K562 (cell line): ENCODE measurements around the gene NME7. TPM values are rescaled to one million over a fixed set of nuclear protein-coding genes. Genes with fewer than 3 reads are reported as not detected.

Source experiments
- ATAC-seq: fragments of 200-7000 bp; cut with Tn5 transposase; 3 replicates; pipeline ENCODE4 v1.9.1; 2020; ENCODE audit warnings: moderate library complexity
- BruUV-seq: library from RNA; stranded (reverse); fragments of 400-500 nt; replicated peaks from 2 replicates; lab custom pipeline; 2021; lab: Mats Ljungman, UMichigan
- CTCF ChIA-PET: fragments of 300-600 bp; formaldehyde crosslinking; extraction: SDS; loops from one replicate; lab custom pipeline; 2021; ENCODE audit warnings: low intra/inter-chr PET ratio; lab: Yijun Ruan, JAX
- POLR2A ChIA-PET: fragments of 300-600, 350-650 bp; sonication (Branson Sonifier 250); formaldehyde crosslinking; extraction: SDS; loops from one replicate; lab custom pipeline; 2021; ENCODE audit warnings: antibody characterized with exemption, inconsistent platforms; lab: Yijun Ruan, JAX
- DNase-seq, 4 experiments: peaks; one replicate each; pipeline versions ENCODE4 v3.0.0 to v3.0.0-alpha.2; 2011 to 2018; ENCODE audit warnings: low spot score in 3 of 4, mixed read lengths in 3 of 4; ENCODE audit errors: extremely low read depth in 1 of 4
- FAIRE-seq: peaks from 2 replicates; lab custom pipeline; 2011; peaks lifted over from hg19 to GRCh38; lab: Jason Lieb, UNC
- H2AFZ ChIP-seq: 2 replicates; pipeline ENCODE4 v1.6.0; 2011; ENCODE audit warnings: low read depth, low read length, control low read depth, inconsistent platforms
- H3K27ac ChIP-seq: fragments of 200-600 bp; 3 replicates; pipeline ENCODE4 v1.8.0; 2011; ENCODE audit warnings: low read depth, mild to moderate bottlenecking, control low read depth, inconsistent platforms, low read length, moderate library complexity, mixed read lengths; ENCODE audit errors: extremely low read depth
- H3K27me3 ChIP-seq, 2 experiments: fragments of 300-600 bp in 1 of 2; 2 replicates in 1 of 2; 3 replicates in 1 of 2; pipeline versions ENCODE4 v1.6.0 to v1.8.0; 2011; ENCODE audit warnings: inconsistent platforms in 2 of 2, low read length in 2 of 2, mild to moderate bottlenecking in 1 of 2, mixed read lengths in 1 of 2, moderate library complexity in 1 of 2; ENCODE audit not compliant: control insufficient read depth in 2 of 2, insufficient read depth in 2 of 2
- H3K36me3 ChIP-seq: fragments of 300-600 bp; 3 replicates; pipeline ENCODE4 v1.8.0; 2011; ENCODE audit warnings: mild to moderate bottlenecking, low read length, inconsistent platforms; ENCODE audit not compliant: control insufficient read depth, insufficient read depth
- H3K4me1 ChIP-seq, 2 experiments: fragments of 200-600 bp in 1 of 2; replicated peaks in 1 of 2; 2 replicates in 1 of 2; 3 replicates in 1 of 2; pipeline versions ENCODE4 v1.5.1 to v1.8.0; 2011; ENCODE audit warnings: inconsistent platforms in 2 of 2, low read length in 2 of 2, mild to moderate bottlenecking in 1 of 2, mixed read lengths in 1 of 2, moderate library complexity in 1 of 2; ENCODE audit not compliant: control insufficient read depth in 2 of 2, insufficient read depth in 2 of 2
- H3K4me2 ChIP-seq: 2 replicates; pipeline ENCODE4 v1.6.1; 2011; ENCODE audit warnings: low read length, control low read depth, inconsistent platforms, mixed read lengths; ENCODE audit not compliant: insufficient read depth
- H3K4me3 ChIP-seq: fragments of 200-600 bp; sonication (generic), shearing (Covaris generic); 2 replicates; pipeline ENCODE4 v1.5.1; 2016; ENCODE audit warnings: control low read depth, inconsistent platforms
- H3K79me2 ChIP-seq: fragments of 200-600 bp; 3 replicates; pipeline ENCODE4 v1.8.0; 2011; ENCODE audit warnings: low read length, inconsistent platforms; ENCODE audit not compliant: control insufficient read depth, insufficient read depth
- H3K9ac ChIP-seq, 2 experiments: 2 replicates each; pipeline versions ENCODE4 v1.6.0 to v1.6.1; 2011; ENCODE audit warnings: low read depth in 2 of 2, low read length in 2 of 2, control low read depth in 1 of 2, inconsistent platforms in 1 of 2, mild to moderate bottlenecking in 1 of 2, mixed read lengths in 1 of 2; ENCODE audit not compliant: insufficient read depth in 1 of 2
- H3K9me1 ChIP-seq: one replicate; pipeline ENCODE4 v1.6.0; 2011; ENCODE audit warnings: inconsistent platforms, mild to moderate bottlenecking, low read length, moderate library complexity; ENCODE audit not compliant: control insufficient read depth, insufficient read depth
- H3K9me3 ChIP-seq: replicated peaks from 2 replicates; pipeline ENCODE4 v1.5.1; 2011; ENCODE audit warnings: low read depth, low read length, inconsistent platforms; ENCODE audit not compliant: control insufficient read depth, insufficient read depth
- H4K20me1 ChIP-seq: replicated peaks from 2 replicates; pipeline ENCODE4 v1.6.1; 2011; ENCODE audit warnings: low read length, inconsistent platforms, mixed read lengths; ENCODE audit not compliant: control insufficient read depth, insufficient read depth
- FOXA1 ChIP-seq: fragments of 450-650 bp; IDR thresholded peaks from 2 replicates; pipeline ENCODE4 v1.6.1; 2016; ENCODE audit warnings: mild to moderate bottlenecking, borderline replicate concordance
- KDM4B ChIP-seq, 2 experiments: fragments of 450-650 bp in 1 of 2; sonication (generic) in 1 of 2; IDR thresholded peaks; 2 replicates each; pipeline ENCODE4 v1.6.1; 2016 to 2017; ENCODE audit warnings: borderline replicate concordance in 2 of 2, antibody characterized with exemption in 1 of 2, low read depth in 1 of 2, mild to moderate bottlenecking in 1 of 2
- PHTF2 ChIP-seq: fragments of 250-450 bp; sonication (Bioruptor Pico); IDR thresholded peaks from 2 replicates; pipeline ENCODE4 v1.5.0; 2021; ENCODE audit warnings: mild to moderate bottlenecking
- SMAD3 ChIP-seq: fragments of 450-650 bp; formaldehyde crosslinking; conservative IDR thresholded peaks from 2 replicates; pipeline ENCODE4 v1.4.0; 2020; ENCODE audit warnings: mild to moderate bottlenecking
- SRSF1 ChIP-seq: fragments of 200-400 bp; formaldehyde crosslinking; IDR thresholded peaks from 2 replicates; pipeline ENCODE4 v1.6.1; 2017; ENCODE audit warnings: mild to moderate bottlenecking, low read depth, low read length, moderate library complexity
- WGBS: fragments of 100-300 bp; shearing (Covaris generic); methylation state at CpG from one replicate; pipeline ENCODE4 v1.1.6; 2016; ENCODE audit warnings: low coverage, mixed read lengths; ENCODE audit not compliant: insufficient coverage; ENCODE audit errors: missing lambda C conversion rate; 5-methylcytosine and 5-hydroxymethylcytosine counted together
- in situ Hi-C: fragments of 300-500 bp; cut with MboI; formaldehyde crosslinking; loops from 4 replicates; pipeline ENCODE4 v1.15.0; 2018; ENCODE audit warnings: inconsistent platforms, mixed read lengths
- intact Hi-C: fragments of 100-400 bp; cut with micrococcal nuclease; formaldehyde crosslinking; loops from 2 replicates; pipeline ENCODE4 v1.14.2; 2022
- polyA plus RNA-seq, 8 experiments: library from polyadenylated mRNA; depleted of rRNA in 4 of 8; stranded (reverse) in 5 of 8; unstranded in 3 of 8; fragments of >200 nt; fragmentation: Nextera tagmentation in 2 of 8; fragmentation: Illumina TruSeq in 1 of 8; extraction: Ambion mirVana in 2 of 8; extraction: Trizol in 1 of 8; gene quantifications; 2 replicates each; pipeline versions ENCODE4 v1.2.1 to v1.2.3, GENCODE V29; 2011 to 2014; ENCODE audit warnings: inconsistent platforms in 1 of 8, missing spikeins in 1 of 8
- total RNA-seq, 7 experiments: library from RNA; depleted of rRNA in 6 of 7; stranded (reverse); fragments of >200 nt in 6 of 7; fragmentation: Illumina TruSeq in 2 of 7; extraction: Trizol in 2 of 7; gene quantifications; 2 replicates each; pipeline versions ENCODE4 v1.2.1 to v1.2.3, GENCODE V29; 2011 to 2021; ENCODE audit warnings: low replicate concordance in 1 of 7
- TF ChIP-seq, protein P1 (sequence below): fragments of 450-650 bp; formaldehyde crosslinking; IDR thresholded peaks from 2 replicates; pipeline ENCODE4 v1.4.0; 2022; ENCODE audit warnings: missing genetic modification characterization
- TF ChIP-seq, protein P2 (sequence below): fragments of 200-800 bp; sonication (Bioruptor generic); IDR thresholded peaks from 2 replicates; pipeline ENCODE4 v1.6.1; 2017; ENCODE audit warnings: missing genetic modification characterization, missing compliant biosample characterization
- TF ChIP-seq, protein P3 (sequence below): sonication (generic); formaldehyde crosslinking; IDR thresholded peaks from 2 replicates; pipeline ENCODE4 v1.8.1; 2023; ENCODE audit warnings: missing genetic modification reagents, mild to moderate bottlenecking, borderline replicate concordance
- TF ChIP-seq, protein P4 (sequence below): fragments of 450-650 bp; formaldehyde crosslinking; IDR thresholded peaks from 2 replicates; pipeline ENCODE4 v1.4.0; 2020; ENCODE audit warnings: mild to moderate bottlenecking, moderate library complexity
- TF ChIP-seq, protein P5 (sequence below), 2 experiments: fragments of 450-650 bp; conservative IDR thresholded peaks; 2 replicates each; pipeline ENCODE4 v1.6.1; 2017; ENCODE audit warnings: mild to moderate bottlenecking in 2 of 2, moderate library complexity in 2 of 2

Gene NME7
- total and polyA plus RNA-seq, 9 of the 15 experiments (the other 6 are each of a cell fraction or from before 2014, with no cell fraction given): 7.9 to 43.2 (median 23.9) TPM

DNA sequence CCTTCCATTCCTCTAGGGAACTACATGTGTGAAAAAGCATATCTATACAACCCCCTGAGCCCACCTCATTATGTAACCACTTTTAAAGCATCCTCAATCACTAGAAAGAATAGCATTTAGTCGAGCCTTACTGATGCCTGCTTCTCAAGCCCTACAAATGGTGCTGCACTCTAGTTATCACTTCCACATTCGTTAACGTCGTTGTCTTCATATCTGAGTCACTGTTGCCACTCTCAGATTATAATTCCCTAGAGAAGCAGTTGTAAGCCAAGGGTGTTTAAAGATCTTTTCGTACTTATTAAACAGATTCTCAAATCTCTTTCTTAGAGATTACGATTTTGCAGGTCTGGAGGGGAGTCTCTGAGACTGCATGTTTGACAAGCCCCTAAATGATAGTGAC is 244.6 kb downstream of the NME7 start:
- Histone ChIP-seq H3K9ac (no peak overlapping the region), H3K27me3 (no peaks in the 10 kb centered on the region), H3K36me3 (no peaks in the 10 kb centered on the region), H3K4me2 (no peak overlapping the region), H3K79me2 (no peaks in the 10 kb centered on the region), H4K20me1 (no peaks in the 10 kb centered on the region), H2AFZ (no peak overlapping the region), H3K4me3 (no peak overlapping the region), H3K27ac (no peak overlapping the region), H3K9me1 (no peaks in the 10 kb centered on the region), H3K4me1 (no peaks in the 10 kb centered on the region; a peak in 1 of 5 replicates), H3K9me3 (no peaks in the 10 kb centered on the region)
- no peak for DNase-seq
- ChIA-PET POLR2A (no interaction called here), CTCF (no interaction called here)
- ATAC-seq: no peak
- no TSS peak for BruUV-seq
- WGBS: 4% methylated on average over 6 of the region's 6 CpGs
- in situ Hi-C loops (no loop called here), intact Hi-C loops (no loop called here)
- no peak for FAIRE-seq
- TF ChIP-seq, protein P1, sequence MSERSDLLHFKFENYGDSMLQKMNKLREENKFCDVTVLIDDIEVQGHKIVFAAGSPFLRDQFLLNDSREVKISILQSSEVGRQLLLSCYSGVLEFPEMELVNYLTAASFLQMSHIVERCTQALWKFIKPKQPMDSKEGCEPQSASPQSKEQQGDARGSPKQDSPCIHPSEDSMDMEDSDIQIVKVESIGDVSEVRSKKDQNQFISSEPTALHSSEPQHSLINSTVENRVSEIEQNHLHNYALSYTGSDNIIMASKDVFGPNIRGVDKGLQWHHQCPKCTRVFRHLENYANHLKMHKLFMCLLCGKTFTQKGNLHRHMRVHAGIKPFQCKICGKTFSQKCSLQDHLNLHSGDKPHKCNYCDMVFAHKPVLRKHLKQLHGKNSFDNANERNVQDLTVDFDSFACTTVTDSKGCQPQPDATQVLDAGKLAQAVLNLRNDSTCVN (CRISPR knock-in tag): no peak
- TF ChIP-seq, protein P2, sequence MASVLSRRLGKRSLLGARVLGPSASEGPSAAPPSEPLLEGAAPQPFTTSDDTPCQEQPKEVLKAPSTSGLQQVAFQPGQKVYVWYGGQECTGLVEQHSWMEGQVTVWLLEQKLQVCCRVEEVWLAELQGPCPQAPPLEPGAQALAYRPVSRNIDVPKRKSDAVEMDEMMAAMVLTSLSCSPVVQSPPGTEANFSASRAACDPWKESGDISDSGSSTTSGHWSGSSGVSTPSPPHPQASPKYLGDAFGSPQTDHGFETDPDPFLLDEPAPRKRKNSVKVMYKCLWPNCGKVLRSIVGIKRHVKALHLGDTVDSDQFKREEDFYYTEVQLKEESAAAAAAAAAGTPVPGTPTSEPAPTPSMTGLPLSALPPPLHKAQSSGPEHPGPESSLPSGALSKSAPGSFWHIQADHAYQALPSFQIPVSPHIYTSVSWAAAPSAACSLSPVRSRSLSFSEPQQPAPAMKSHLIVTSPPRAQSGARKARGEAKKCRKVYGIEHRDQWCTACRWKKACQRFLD (CRISPR knock-in tag): no peak
- TF ChIP-seq SMAD3 (CRISPR knock-in tag) (no peak), SRSF1 (no peak), KDM4B (IDR thresholded peaks at IDR 0.05; ENCODE audit: borderline replicate concordance in 2 of 2, low read depth in 1 of 2) (no peak), PHTF2 (CRISPR knock-in tag) (no peak), FOXA1 (no peak)
- TF ChIP-seq, protein P3, sequence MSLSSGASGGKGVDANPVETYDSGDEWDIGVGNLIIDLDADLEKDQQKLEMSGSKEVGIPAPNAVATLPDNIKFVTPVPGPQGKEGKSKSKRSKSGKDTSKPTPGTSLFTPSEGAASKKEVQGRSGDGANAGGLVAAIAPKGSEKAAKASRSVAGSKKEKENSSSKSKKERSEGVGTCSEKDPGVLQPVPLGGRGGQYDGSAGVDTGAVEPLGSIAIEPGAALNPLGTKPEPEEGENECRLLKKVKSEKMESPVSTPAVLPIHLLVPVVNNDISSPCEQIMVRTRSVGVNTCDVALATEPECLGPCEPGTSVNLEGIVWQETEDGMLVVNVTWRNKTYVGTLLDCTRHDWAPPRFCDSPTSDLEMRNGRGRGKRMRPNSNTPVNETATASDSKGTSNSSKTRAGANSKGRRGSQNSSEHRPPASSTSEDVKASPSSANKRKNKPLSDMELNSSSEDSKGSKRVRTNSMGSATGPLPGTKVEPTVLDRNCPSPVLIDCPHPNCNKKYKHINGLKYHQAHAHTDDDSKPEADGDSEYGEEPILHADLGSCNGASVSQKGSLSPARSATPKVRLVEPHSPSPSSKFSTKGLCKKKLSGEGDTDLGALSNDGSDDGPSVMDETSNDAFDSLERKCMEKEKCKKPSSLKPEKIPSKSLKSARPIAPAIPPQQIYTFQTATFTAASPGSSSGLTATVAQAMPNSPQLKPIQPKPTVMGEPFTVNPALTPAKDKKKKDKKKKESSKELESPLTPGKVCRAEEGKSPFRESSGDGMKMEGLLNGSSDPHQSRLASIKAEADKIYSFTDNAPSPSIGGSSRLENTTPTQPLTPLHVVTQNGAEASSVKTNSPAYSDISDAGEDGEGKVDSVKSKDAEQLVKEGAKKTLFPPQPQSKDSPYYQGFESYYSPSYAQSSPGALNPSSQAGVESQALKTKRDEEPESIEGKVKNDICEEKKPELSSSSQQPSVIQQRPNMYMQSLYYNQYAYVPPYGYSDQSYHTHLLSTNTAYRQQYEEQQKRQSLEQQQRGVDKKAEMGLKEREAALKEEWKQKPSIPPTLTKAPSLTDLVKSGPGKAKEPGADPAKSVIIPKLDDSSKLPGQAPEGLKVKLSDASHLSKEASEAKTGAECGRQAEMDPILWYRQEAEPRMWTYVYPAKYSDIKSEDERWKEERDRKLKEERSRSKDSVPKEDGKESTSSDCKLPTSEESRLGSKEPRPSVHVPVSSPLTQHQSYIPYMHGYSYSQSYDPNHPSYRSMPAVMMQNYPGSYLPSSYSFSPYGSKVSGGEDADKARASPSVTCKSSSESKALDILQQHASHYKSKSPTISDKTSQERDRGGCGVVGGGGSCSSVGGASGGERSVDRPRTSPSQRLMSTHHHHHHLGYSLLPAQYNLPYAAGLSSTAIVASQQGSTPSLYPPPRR (CRISPR knock-in tag): no peak
- TF ChIP-seq, protein P4, sequence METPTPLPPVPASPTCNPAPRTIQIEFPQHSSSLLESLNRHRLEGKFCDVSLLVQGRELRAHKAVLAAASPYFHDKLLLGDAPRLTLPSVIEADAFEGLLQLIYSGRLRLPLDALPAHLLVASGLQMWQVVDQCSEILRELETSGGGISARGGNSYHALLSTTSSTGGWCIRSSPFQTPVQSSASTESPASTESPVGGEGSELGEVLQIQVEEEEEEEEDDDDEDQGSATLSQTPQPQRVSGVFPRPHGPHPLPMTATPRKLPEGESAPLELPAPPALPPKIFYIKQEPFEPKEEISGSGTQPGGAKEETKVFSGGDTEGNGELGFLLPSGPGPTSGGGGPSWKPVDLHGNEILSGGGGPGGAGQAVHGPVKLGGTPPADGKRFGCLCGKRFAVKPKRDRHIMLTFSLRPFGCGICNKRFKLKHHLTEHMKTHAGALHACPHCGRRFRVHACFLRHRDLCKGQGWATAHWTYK (CRISPR knock-in tag): no peak
- TF ChIP-seq, protein P5, sequence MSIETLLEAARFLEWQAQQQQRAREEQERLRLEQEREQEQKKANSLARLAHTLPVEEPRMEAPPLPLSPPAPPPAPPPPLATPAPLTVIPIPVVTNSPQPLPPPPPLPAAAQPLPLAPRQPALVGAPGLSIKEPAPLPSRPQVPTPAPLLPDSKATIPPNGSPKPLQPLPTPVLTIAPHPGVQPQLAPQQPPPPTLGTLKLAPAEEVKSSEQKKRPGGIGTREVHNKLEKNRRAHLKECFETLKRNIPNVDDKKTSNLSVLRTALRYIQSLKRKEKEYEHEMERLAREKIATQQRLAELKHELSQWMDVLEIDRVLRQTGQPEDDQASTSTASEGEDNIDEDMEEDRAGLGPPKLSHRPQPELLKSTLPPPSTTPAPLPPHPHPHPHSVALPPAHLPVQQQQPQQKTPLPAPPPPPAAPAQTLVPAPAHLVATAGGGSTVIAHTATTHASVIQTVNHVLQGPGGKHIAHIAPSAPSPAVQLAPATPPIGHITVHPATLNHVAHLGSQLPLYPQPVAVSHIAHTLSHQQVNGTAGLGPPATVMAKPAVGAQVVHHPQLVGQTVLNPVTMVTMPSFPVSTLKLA (conservative IDR thresholded peaks at IDR 0.05): no peak
